Measurements from ENCODE around the gene UBE2G1. TPM values are rescaled to one million over a fixed set of nuclear protein-coding genes. Genes with fewer than 3 reads are reported as not detected.

The UBE2G1 gene
- polyA plus RNA-seq, 2 donors = 28.4 to 45.7 TPM

DNA sequence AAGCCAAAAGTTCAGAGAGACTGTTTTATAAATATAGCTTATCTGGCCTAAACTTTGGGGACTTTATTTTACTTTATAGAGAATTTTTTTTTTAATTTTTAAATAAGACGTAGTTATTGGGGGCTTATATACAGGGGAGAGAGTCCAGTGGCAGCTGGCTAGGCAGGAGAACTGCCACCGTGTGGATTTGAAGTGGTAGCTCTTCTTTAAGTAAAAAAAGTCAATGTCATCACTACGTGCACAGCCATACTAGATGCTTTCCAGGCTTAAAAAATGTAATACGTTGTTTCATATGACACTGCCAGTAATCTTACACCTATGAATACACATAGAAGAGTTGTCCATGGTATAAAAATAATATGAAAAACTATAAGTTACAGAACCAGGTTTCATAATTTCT, 70.8 kb downstream of the UBE2G1 start:
- H3K9me3 ChIP-seq (ENCODE audit: control insufficient read depth in 2 of 2, insufficient read depth in 1 of 2, low read depth in 1 of 2, low read length in 1 of 2) = no peaks in the 10 kb centered on the region
- peaks cover 1 to 5% of the 10 kb centered on the region in 2 donors for H3K36me3 ChIP-seq (ENCODE audit: control insufficient read depth in 2 of 2, insufficient read depth in 2 of 2, low read length in 1 of 2)
- no peak overlapping the region for H3K4me3 ChIP-seq (ENCODE audit: low read depth in 1 of 2, low read length in 2 of 2)
- WGBS, 2 donors = 64 to 66% methylated on average over 4 of the region's 4 CpGs
- H3K27me3 ChIP-seq (ENCODE audit: control insufficient read depth in 1 of 2, insufficient read depth in 2 of 2, low read length in 2 of 2) = no peaks in the 10 kb centered on the region
- no peaks in the 10 kb centered on the region for H3K4me1 ChIP-seq (ENCODE audit: control insufficient read depth in 2 of 2, insufficient read depth in 2 of 2, low read length in 1 of 2)
- no peak overlapping the region for H3K27ac ChIP-seq (ENCODE audit: low read depth in 2 of 2, low read length in 1 of 2)

DNA sequence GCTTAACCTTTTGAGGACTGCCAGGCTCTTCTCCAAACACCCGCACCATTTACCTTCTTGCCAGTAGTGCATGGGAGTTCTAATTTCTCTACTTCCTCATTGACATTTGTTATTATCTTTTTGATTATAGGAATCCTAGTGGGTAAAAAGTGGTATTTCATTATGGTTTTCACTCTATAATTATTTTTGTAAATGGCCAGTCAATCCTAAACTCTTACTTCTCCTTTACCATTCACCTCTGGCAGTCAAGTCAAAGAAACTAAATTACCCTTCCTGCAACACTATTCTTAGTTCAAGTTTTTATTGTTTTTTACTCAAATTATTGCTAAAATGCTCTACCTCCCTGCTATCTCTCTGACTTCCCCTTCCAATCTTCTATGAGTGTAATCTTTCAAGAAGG, 72.9 kb downstream of the UBE2G1 start:
- H3K4me1 ChIP-seq (ENCODE audit: control insufficient read depth in 2 of 2, insufficient read depth in 2 of 2, low read length in 1 of 2) = no peaks in the 10 kb centered on the region
- peaks cover 2 to 7% of the 10 kb centered on the region in 2 donors for H3K36me3 ChIP-seq (ENCODE audit: control insufficient read depth in 2 of 2, insufficient read depth in 2 of 2, low read length in 1 of 2)
- H3K9me3 ChIP-seq (ENCODE audit: control insufficient read depth in 2 of 2, insufficient read depth in 1 of 2, low read depth in 1 of 2, low read length in 1 of 2) = no peaks in the 10 kb centered on the region
- no peak overlapping the region for H3K4me3 ChIP-seq (ENCODE audit: low read depth in 1 of 2, low read length in 2 of 2)
- no peak overlapping the region for H3K27ac ChIP-seq (ENCODE audit: low read depth in 2 of 2, low read length in 1 of 2)
- no peaks in the 10 kb centered on the region for H3K27me3 ChIP-seq (ENCODE audit: control insufficient read depth in 1 of 2, insufficient read depth in 2 of 2, low read length in 2 of 2)
- 94 to 96% methylated on average over 1 of the region's 1 CpG for WGBS, 2 donors

DNA sequence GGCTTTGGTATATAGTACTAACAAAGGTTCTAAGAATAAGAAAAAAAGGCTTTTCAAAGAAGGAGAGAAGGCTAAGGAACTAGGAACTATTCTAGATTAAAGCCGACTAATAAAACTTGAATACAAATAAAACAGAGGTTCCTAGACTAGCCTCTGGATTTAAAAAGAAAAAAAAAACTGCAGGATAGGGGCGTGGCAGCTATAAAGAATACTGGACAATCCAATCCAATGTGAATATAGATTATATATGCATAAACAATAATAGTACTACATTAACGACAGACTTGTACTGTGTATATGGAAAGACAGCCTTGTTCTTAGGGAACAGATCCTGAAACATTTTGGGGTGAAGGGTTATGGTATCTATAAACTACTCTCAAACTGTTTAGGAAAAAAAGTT, 78.8 kb downstream of the UBE2G1 start:
- Histone ChIP-seq H3K9me3 (ENCODE audit: control insufficient read depth in 2 of 2, insufficient read depth in 1 of 2, low read depth in 1 of 2, low read length in 1 of 2) (no peaks in the 10 kb centered on the region), H3K27ac (ENCODE audit: low read depth in 2 of 2, low read length in 1 of 2) (no peak overlapping the region), H3K27me3 (ENCODE audit: control insufficient read depth in 1 of 2, insufficient read depth in 2 of 2, low read length in 2 of 2) (no peaks in the 10 kb centered on the region), H3K36me3 (ENCODE audit: control insufficient read depth in 2 of 2, insufficient read depth in 2 of 2, low read length in 1 of 2) (peaks cover 4 to 6% of the 10 kb centered on the region in 2 donors), H3K4me3 (ENCODE audit: low read depth in 1 of 2, low read length in 2 of 2) (no peak overlapping the region), H3K4me1 (ENCODE audit: control insufficient read depth in 2 of 2, insufficient read depth in 2 of 2, low read length in 1 of 2) (no peaks in the 10 kb centered on the region)
- 91 to 97% methylated on average over 3 of the region's 3 CpGs for WGBS, 2 donors

DNA sequence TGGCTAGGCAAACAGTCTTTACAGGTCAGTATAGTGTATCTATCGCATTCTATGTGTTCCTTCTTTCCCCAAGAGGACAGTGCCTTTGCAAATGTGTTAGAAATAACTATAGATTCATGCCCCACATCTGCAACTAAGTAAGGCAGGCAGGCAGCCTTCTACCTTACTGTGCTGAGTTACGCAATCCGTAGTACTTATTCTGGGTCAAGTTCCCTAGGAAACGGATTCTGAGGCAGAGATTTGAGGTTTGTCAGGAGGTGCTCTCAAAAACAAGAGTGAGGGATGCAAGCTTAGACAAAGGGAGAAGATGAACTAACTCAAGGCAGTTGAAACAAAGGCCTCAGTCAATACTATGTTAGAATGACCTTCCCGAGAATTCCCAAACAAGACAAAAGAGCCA, 90.0 kb downstream of the UBE2G1 start:
- Histone ChIP-seq H3K4me1 (ENCODE audit: control insufficient read depth in 2 of 2, insufficient read depth in 2 of 2, low read length in 1 of 2) (no peaks in the 10 kb centered on the region), H3K27ac (ENCODE audit: low read depth in 2 of 2, low read length in 1 of 2) (no peak overlapping the region), H3K27me3 (ENCODE audit: control insufficient read depth in 1 of 2, insufficient read depth in 2 of 2, low read length in 2 of 2) (no peaks in the 10 kb centered on the region), H3K36me3 (ENCODE audit: control insufficient read depth in 2 of 2, insufficient read depth in 2 of 2, low read length in 1 of 2) (peaks cover 3 to 5% of the 10 kb centered on the region in 2 donors), H3K9me3 (ENCODE audit: control insufficient read depth in 2 of 2, insufficient read depth in 1 of 2, low read depth in 1 of 2, low read length in 1 of 2) (no peaks in the 10 kb centered on the region), H3K4me3 (ENCODE audit: low read depth in 1 of 2, low read length in 2 of 2) (no peak overlapping the region)
- WGBS, 2 donors = 93 to 94% methylated on average over 5 of the region's 5 CpGs

DNA sequence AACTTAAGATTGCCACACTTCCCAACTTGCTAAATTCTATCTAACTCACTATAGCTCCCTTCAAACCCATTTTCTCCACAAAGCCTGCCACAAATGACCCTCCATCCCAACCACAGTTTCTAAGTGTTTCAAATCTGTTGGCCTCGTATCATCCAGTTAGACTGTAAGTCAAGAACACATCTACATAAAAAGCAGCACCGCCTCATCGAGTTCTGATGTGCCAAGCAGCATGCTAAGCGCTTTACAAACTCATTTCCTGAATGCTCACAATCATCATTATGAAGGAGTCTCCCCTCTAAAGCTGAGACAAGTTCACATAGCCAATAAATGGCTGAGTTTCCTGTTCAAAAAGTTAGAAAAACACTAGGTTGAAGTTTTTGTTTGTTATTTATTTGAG, 93.5 kb downstream of the UBE2G1 start:
- Histone ChIP-seq H3K27ac (ENCODE audit: low read depth in 2 of 2, low read length in 1 of 2) (no peak overlapping the region), H3K36me3 (ENCODE audit: control insufficient read depth in 2 of 2, insufficient read depth in 2 of 2, low read length in 1 of 2) (peaks cover 3 to 14% of the 10 kb centered on the region in 2 donors), H3K4me3 (ENCODE audit: low read depth in 1 of 2, low read length in 2 of 2) (no peak overlapping the region), H3K27me3 (ENCODE audit: control insufficient read depth in 1 of 2, insufficient read depth in 2 of 2, low read length in 2 of 2) (no peaks in the 10 kb centered on the region), H3K4me1 (ENCODE audit: control insufficient read depth in 2 of 2, insufficient read depth in 2 of 2, low read length in 1 of 2) (no peaks in the 10 kb centered on the region), H3K9me3 (ENCODE audit: control insufficient read depth in 2 of 2, insufficient read depth in 1 of 2, low read depth in 1 of 2, low read length in 1 of 2) (no peaks in the 10 kb centered on the region)
- WGBS, 2 donors = 87 to 90% methylated on average over 4 of the region's 4 CpGs

DNA sequence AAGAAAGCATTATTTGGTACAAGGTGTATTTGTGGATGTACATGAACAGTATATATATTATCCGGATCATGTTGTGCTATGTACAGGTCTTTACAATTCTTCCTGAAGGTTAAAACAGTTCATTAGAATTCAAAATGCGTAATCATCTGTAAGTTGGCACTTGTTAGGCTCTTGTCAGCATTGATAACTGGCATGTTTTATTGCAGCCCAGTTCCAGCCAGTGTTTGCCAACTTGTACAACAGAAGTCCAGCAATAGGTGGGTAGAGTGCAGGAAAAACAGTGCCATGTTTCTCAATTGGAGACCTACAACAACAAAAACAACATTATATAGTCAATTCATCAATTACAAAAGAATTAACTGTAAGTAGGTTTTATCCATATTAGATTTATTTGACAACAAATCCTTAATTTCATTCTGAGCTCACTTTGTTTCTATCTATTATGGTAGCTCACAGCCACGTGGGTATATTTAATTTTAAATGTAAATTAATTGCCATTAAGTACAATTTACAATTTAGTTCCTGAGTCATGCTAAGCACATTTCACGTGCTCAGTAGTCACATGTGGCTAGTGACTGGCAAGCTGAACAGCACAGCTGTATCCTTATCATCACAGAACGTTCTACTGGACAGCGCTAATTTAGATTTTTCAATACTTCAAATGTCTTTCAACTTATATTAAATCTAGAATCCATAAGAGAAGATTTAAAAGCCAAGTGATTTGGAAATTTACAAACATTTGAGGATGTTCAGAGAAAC, 94.1 kb downstream of the UBE2G1 start:
- Histone ChIP-seq H3K27me3 (ENCODE audit: control insufficient read depth in 1 of 2, insufficient read depth in 2 of 2, low read length in 2 of 2) (no peaks in the 10 kb centered on the region), H3K4me3 (ENCODE audit: low read depth in 1 of 2, low read length in 2 of 2) (no peak overlapping the region), H3K9me3 (ENCODE audit: control insufficient read depth in 2 of 2, insufficient read depth in 1 of 2, low read depth in 1 of 2, low read length in 1 of 2) (no peaks in the 10 kb centered on the region), H3K27ac (ENCODE audit: low read depth in 2 of 2, low read length in 1 of 2) (no peak overlapping the region), H3K36me3 (ENCODE audit: control insufficient read depth in 2 of 2, insufficient read depth in 2 of 2, low read length in 1 of 2) (peaks cover 3 to 17% of the 10 kb centered on the region in 2 donors), H3K4me1 (ENCODE audit: control insufficient read depth in 2 of 2, insufficient read depth in 2 of 2, low read length in 1 of 2) (no peaks in the 10 kb centered on the region)
- WGBS, 2 donors = 84 to 86% methylated on average over 6 of the region's 6 CpGs

DNA sequence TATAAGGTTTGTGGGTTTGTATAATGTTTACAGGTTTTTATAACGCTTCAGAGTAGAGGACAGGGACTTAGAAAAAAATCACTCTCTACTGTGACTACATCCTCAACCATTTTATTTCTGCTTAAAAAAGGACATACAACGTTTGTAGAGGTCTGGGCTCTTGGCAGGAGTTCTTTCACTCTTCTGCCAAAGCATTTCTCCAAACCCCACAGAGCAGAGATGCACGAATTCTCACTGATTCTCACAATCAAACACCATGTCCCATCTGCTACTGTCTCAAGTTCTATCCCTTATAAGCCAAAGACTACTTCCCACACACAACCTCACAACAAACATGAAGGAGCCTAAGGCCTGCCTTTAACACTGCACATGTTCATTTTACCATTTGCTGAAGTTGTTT, 95.7 kb downstream of the UBE2G1 start:
- 48 to 61% methylated on average over 3 of the region's 3 CpGs for WGBS, 2 donors
- Histone ChIP-seq H3K4me1 (ENCODE audit: control insufficient read depth in 2 of 2, insufficient read depth in 2 of 2, low read length in 1 of 2) (no peaks in the 10 kb centered on the region), H3K9me3 (ENCODE audit: control insufficient read depth in 2 of 2, insufficient read depth in 1 of 2, low read depth in 1 of 2, low read length in 1 of 2) (no peaks in the 10 kb centered on the region), H3K4me3 (ENCODE audit: low read depth in 1 of 2, low read length in 2 of 2) (no peak overlapping the region), H3K27me3 (ENCODE audit: control insufficient read depth in 1 of 2, insufficient read depth in 2 of 2, low read length in 2 of 2) (no peaks in the 10 kb centered on the region), H3K27ac (ENCODE audit: low read depth in 2 of 2, low read length in 1 of 2) (no peak overlapping the region), H3K36me3 (ENCODE audit: control insufficient read depth in 2 of 2, insufficient read depth in 2 of 2, low read length in 1 of 2) (peaks cover 3 to 13% of the 10 kb centered on the region in 2 donors)

DNA sequence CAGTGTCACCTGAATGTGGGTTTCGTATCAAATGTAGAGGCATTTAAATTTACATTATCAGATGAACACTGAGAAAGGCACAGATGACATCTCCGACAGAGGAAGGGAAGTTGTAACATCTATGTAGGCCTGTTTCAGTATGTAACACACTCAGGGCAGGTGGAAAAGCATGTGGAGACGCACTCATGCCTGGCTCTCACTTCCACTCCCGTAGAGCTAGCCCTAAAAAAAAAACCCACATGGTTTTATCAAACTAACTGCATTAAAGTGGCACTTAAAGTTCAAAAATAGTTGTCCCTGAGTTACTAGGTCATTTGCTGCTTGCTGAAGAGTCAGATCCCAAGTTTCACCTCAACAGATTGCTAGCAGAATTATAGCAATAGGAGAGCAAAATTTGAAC, 96.6 kb downstream of the UBE2G1 start:
- Histone ChIP-seq H3K4me1 (ENCODE audit: control insufficient read depth in 2 of 2, insufficient read depth in 2 of 2, low read length in 1 of 2) (no peaks in the 10 kb centered on the region), H3K27ac (ENCODE audit: low read depth in 2 of 2, low read length in 1 of 2) (no peak overlapping the region)
- 90% methylated on average over 4 of the region's 4 CpGs for WGBS, 2 donors

DNA sequence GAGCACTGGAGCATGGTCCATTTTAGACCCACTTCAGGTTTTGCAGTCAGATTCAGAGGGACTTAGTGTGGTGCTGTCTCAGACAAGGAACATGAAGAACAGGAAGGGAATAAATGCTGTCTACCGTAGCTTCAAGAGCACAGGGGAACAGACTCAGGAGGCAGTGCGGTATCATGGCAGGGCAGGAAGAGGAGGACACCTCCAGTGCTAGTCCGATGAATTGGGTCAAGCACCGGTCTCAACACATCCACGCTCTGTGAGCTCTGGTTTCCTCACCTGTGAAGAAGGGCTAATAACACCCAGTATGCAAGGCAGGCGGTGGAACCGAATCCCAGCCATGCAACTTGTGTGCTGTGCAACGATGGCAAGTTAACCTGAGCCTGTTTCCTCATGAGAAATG, 99.1 kb downstream of the UBE2G1 start:
- Histone ChIP-seq H3K4me1 (ENCODE audit: control insufficient read depth in 2 of 2, insufficient read depth in 2 of 2, low read length in 1 of 2) (peaks cover 5% of the 10 kb centered on the region in 2 donors), H3K27ac (ENCODE audit: low read depth in 2 of 2, low read length in 1 of 2) (no peak overlapping the region), H3K36me3 (ENCODE audit: control insufficient read depth in 2 of 2, insufficient read depth in 2 of 2, low read length in 1 of 2) (peaks cover 0 to 13% of the 10 kb centered on the region in 2 donors), H3K4me3 (ENCODE audit: low read depth in 1 of 2, low read length in 2 of 2) (no peak overlapping the region), H3K27me3 (ENCODE audit: control insufficient read depth in 1 of 2, insufficient read depth in 2 of 2, low read length in 2 of 2) (no peaks in the 10 kb centered on the region), H3K9me3 (ENCODE audit: control insufficient read depth in 2 of 2, insufficient read depth in 1 of 2, low read depth in 1 of 2, low read length in 1 of 2) (no peaks in the 10 kb centered on the region)
- 96% methylated on average over 8 of the region's 8 CpGs for WGBS, 2 donors

More for the DNA sequence above, 96.6 kb downstream of the UBE2G1 start:
- H3K4me3 ChIP-seq (ENCODE audit: low read depth in 1 of 2, low read length in 2 of 2) = no peak overlapping the region
- H3K27me3 ChIP-seq (ENCODE audit: control insufficient read depth in 1 of 2, insufficient read depth in 2 of 2, low read length in 2 of 2) = no peaks in the 10 kb centered on the region
- peaks cover 3 to 13% of the 10 kb centered on the region in 2 donors for H3K36me3 ChIP-seq (ENCODE audit: control insufficient read depth in 2 of 2, insufficient read depth in 2 of 2, low read length in 1 of 2)
- no peaks in the 10 kb centered on the region for H3K9me3 ChIP-seq (ENCODE audit: control insufficient read depth in 2 of 2, insufficient read depth in 1 of 2, low read depth in 1 of 2, low read length in 1 of 2)

DNA sequence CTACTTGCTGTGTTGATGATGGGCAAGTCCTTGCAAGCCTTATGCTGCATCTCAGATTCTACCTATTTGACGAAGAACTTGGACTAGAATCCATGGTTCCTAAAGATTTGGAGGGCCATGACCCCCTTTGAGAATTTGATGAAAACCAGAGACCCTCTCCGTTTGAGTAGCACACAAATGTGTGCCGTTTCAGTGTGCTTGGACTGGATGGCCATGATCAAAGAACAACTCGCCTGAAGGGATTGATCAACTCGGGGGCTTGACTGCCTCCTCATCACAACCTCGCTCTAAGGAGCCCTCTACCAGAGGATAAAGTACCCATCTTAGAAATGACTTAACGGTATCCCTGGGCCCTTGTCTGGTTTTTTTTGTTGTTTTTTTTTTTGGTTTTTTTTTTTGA, 99.9 kb downstream of the UBE2G1 start:
- H3K4me1 ChIP-seq (ENCODE audit: control insufficient read depth in 2 of 2, insufficient read depth in 2 of 2, low read length in 1 of 2) = peaks cover 6 to 9% of the 10 kb centered on the region in 2 donors
- H3K4me3 ChIP-seq (ENCODE audit: low read depth in 1 of 2, low read length in 2 of 2) = no peak overlapping the region
- H3K27me3 ChIP-seq (ENCODE audit: control insufficient read depth in 1 of 2, insufficient read depth in 2 of 2, low read length in 2 of 2) = no peaks in the 10 kb centered on the region
- H3K9me3 ChIP-seq (ENCODE audit: control insufficient read depth in 2 of 2, insufficient read depth in 1 of 2, low read depth in 1 of 2, low read length in 1 of 2) = no peaks in the 10 kb centered on the region
- 77 to 89% methylated on average over 7 of the region's 7 CpGs for WGBS, 2 donors
- H3K36me3 ChIP-seq (ENCODE audit: control insufficient read depth in 2 of 2, insufficient read depth in 2 of 2, low read length in 1 of 2) = peaks cover 0 to 12% of the 10 kb centered on the region in 2 donors
- no peak overlapping the region for H3K27ac ChIP-seq (ENCODE audit: low read depth in 2 of 2, low read length in 1 of 2)
